Gastrocnemius medialis (tissue), 4 donors: ENCODE measurements around the gene DUSP16.

Experiments
- POLR2A ChIP-seq, 2 donors: fragments of 450-650 bp; IDR thresholded peaks; one replicate each; pipeline ENCODE4 v1.6.1; 2017; ENCODE audit warnings: antibody characterized with exemption in 2 of 2, mild to moderate bottlenecking in 2 of 2, moderate library complexity in 2 of 2
- TF ChIP-seq, protein P1 (sequence below), 5 experiments: fragments of 450-650 bp in 3 of 5; fragments of 200-600 bp in 2 of 5; sonication (generic) in 2 of 5; IDR thresholded peaks in 4 of 5; conservative IDR thresholded peaks in 1 of 5; 1 replicate in 4 of 5; 2 replicates in 1 of 5; pipeline ENCODE4 v1.5.1; 2016 to 2019; ENCODE audit warnings: antibody characterized with exemption in 5 of 5, mild to moderate bottlenecking in 3 of 5, moderate library complexity in 3 of 5

DNA sequence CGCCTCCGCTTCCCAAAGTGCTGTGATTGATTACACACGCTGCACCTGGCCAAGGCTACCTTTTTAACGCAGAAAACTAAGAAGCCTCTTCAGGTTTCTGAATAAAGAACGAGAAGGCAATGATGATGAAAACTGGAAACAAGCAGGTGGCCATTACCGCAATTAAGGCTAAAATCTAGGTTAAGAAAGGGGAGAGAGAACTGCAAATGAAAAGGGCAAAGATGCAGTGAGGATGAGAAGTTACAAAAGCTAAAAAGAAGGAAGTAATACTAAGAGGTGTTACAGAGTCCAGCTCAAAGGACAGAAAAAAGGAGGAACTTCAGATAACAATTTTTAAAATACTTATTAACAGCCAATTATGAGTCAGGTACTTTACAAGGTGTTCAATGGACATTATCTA is 79.7 kb downstream of the DUSP16 start:
- TF ChIP-seq, protein P1, sequence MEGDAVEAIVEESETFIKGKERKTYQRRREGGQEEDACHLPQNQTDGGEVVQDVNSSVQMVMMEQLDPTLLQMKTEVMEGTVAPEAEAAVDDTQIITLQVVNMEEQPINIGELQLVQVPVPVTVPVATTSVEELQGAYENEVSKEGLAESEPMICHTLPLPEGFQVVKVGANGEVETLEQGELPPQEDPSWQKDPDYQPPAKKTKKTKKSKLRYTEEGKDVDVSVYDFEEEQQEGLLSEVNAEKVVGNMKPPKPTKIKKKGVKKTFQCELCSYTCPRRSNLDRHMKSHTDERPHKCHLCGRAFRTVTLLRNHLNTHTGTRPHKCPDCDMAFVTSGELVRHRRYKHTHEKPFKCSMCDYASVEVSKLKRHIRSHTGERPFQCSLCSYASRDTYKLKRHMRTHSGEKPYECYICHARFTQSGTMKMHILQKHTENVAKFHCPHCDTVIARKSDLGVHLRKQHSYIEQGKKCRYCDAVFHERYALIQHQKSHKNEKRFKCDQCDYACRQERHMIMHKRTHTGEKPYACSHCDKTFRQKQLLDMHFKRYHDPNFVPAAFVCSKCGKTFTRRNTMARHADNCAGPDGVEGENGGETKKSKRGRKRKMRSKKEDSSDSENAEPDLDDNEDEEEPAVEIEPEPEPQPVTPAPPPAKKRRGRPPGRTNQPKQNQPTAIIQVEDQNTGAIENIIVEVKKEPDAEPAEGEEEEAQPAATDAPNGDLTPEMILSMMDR (IDR thresholded peaks at IDR 0.05 in 4 of 5, conservative IDR thresholded peaks at IDR 0.05 in 1 of 5): no peak
- no peak for TF ChIP-seq POLR2A (IDR thresholded peaks at IDR 0.05)
